Occipital lobe (tissue), 2 donors: ENCODE results near the gene SNRPB2. TPM values are rescaled to one million over a fixed set of nuclear protein-coding genes. Genes with fewer than 3 reads are reported as not detected.

ENCODE experiments used
- small RNA-seq: library from RNA; depleted of rRNA; stranded (forward); fragments of <200 nt; gene quantifications from one replicate; pipeline ENCODE3, GENCODE V24; 2014
- total RNA-seq: library from RNA; depleted of rRNA; stranded (reverse); fragments of >200 nt; gene quantifications from one replicate; pipeline ENCODE4 v1.2.3, GENCODE V29; 2014

SNRPB2 gene
- total RNA-seq, 1 donor from 2014 or later: 71.3 TPM

Small RNAs within 50 kb of the gene (small RNA-seq; reads per million reads assigned to genes)
- gene AL135938.1: not detected

Other genes starting within 250 kb of the SNRPB2 start
- 54.4 TPM for gene KIF16B, start 156.6 kb upstream of the SNRPB2 start, total RNA-seq
- gene OTOR, start 18.3 kb downstream of the SNRPB2 start, total RNA-seq: 0.47 TPM